GM18499 (cell line): Measurements from ENCODE around the gene ITM2C.

Experiments used
- ATAC-seq: cut with Tn5 transposase; IDR thresholded peaks from one replicate; pipeline ENCODE4 v1.9.1; 2021; ENCODE audit warnings: moderate number of reproducible peaks; ENCODE audit not compliant: insufficient read depth, unreplicated experiment

Gene ITM2C

GRCh38 chr2:230849633-230850357 is 14.9 kb upstream of the ITM2C start:
- ATAC-seq = no peak

DNA sequence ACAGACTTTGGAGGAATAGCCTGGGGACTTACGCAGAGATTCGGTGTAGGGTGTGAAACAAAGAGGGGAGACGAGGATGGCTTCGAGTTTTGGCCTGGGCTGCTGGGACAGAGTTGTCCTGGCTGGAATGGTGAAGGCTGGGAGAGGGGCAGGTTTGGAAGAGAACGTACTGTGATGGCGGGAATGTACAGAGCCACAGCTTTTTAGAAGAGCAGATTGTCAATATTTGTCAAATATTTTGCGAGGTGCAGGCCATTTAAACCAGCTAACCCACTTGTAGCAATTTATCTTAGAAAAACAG is 14.4 kb upstream of the ITM2C start:
- no peak for ATAC-seq

- no peak for ATAC-seq
Observed at GRCh38 chr2:230852113-230852512, 12.6 kb upstream of the ITM2C start.

DNA sequence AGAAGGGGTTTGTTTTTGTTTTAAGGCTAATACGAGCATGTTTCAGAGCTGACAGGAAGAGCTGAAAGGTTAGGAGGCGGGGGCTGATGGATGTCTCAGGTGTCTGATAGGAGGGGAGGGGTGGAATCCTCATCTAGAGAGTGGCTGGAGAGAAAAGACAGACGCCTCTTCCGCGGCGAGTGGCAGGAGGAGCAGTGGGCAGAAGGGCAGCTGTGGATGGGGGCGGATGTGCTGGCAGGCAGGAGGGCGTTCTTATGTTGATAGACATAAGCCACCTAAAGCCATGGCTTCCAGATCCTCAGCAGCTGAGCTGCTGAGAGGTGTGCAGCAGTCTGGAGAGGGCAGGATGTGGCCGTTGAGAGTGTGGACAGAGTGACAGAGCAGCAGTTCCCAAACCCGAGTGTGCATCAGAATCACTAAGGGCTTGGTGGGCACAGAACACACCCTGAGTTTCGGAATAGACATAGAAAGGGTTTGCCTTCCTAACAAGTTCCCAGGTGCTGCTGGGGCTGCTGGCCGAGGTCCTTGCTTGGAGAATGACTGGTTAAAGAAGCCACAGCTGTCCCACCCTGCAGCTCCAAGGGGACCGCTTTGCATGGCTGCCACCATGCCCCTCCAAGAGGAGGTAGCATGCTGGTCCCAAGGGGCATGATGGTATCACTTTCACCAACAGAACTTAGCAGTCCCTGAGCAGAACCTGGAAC is 3.0 kb upstream of the ITM2C start:
- ATAC-seq = no peak

DNA sequence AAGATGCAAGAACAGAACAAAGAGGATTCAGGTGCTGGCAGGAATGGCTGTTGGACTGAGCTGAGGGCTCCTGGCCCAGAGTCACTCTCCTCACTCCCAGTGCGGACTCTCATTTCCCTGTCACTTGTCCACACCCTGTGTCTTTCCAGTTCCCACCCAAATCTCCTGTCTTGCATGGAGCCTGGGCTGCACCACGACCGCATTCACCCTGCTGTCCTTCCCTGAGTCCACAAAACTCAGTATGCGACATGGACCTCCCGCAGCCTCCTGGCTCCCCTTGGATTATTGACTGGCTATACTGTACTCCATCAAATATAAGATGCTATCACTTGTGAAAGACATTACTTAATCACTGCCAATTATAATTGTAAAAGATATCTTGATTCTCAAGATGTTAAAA is 2.5 kb upstream of the ITM2C start:
- no peak for ATAC-seq

DNA sequence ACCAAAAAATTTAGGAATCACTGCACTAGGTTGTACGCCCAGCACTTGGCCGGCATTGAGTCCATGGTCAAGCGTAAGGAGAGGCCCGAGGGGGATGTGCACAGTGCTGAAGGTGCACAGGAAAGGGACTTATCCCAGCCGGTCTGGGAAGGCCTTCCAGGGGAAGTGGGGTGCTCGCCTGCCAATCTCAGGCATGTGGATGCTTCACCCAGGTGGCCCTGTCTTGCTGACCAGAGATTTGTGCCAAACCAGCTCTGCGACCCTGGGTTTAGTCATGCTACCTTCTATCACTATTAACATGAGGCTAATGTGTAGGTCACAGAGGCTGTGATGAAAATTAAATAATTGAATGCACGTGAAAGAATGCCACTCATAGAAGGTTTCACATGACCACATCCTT is 1.7 kb upstream of the ITM2C start:
- ATAC-seq = no peak

DNA sequence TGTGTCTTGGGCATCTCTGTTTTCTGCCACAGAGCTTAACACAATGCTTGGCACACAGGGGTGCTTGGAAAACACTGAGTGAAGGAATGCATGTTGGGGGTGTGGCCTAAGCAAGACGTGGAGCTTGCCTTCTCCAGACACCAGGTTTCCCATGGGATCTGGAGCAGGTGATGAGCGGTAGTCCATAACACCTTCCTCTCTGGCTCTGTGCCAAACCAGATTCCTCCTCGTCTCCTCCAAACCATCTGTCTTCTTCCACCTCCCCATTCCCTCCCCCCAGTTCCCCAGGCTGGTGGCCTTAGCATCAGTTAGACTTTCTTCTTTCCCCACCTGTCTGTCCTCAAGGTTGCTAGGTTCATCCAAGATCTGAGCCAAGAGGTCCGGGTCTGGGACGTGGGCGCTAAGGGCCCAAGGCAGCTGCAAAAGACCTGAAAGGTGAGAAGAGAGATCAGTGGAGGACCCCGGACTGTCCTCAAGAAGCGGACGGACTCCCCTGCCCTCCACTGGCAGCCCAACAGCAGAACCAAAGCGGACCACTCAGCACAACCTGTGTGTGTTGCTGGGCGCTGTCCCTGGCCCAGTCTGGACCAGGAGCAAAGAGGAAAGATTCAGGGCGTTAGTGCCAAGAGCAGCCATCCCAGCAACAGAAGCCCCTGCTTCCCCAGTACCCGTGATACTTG is 1.2 kb upstream of the ITM2C start:
- ATAC-seq = no peak

- ATAC-seq = no peak
Observed at GRCh38 chr2:230864122-230864604, 579 bp upstream of the ITM2C start.

GRCh38 chr2:230865307-230865765 is 594 bp downstream of the ITM2C start:
- ATAC-seq = no peak

- no peak for ATAC-seq
Observed at GRCh38 chr2:230865766-230866755, 1.3 kb downstream of the ITM2C start.

- no peak for ATAC-seq
Observed at GRCh38 chr2:230866756-230867523, 2.2 kb downstream of the ITM2C start.

- ATAC-seq = no peak
Observed at GRCh38 chr2:230868161-230868946, 3.6 kb downstream of the ITM2C start.

GRCh38 chr2:230868947-230869913 is 4.5 kb downstream of the ITM2C start:
- ATAC-seq = no peak

- ATAC-seq = no peak
Observed at GRCh38 chr2:230869914-230870543, 5.3 kb downstream of the ITM2C start.

DNA sequence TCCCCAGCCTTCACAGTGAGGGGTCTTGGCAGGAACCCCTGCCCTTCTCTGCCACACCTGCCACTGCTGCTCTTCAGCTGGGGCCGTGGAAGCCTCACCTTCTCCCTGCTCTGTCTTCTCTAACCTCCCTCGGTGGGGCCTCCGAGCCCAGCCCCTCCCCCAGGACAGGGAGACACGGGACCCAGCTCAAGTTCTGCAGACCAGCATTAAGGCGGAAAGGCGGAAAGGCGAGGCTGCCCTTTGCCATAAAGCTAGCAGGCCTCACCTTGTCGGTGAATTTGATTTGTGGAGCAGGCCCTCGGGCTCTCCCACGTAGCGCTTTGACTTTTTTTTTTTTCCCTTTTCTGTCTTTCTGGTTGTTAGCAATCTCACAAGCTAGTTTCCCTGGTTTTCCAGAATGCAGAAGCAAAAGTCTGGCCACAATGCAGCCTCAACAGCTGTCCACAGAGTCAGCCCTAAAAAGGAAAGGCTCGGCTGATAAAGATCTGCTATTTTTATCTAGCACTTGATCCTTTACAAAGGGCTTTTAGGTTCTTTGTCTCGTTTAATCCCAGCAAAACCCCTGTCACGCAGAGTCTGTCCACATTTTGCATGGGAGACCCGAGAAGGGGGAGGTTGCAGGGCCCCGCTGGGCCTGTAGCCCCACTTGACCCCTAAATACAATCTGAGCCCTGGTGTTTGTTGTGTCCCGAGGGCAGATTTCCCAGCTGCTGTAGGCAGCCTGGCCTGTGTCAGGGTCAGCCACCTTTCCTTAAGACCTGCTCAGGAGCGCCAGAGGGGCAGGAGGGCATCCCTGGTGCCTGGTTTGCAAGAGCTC is 6.0 kb downstream of the ITM2C start:
- no peak for ATAC-seq
